GM21390 (cell line): ENCODE data around the gene PRDM4.
"Not testable (repeated sequence)": the region's sequence is repeated elsewhere in the genome, so short reads cannot be mapped to it uniquely, and the experiment has no call there.

Source experiments
- ATAC-seq: cut with Tn5 transposase; IDR thresholded peaks from one replicate; pipeline ENCODE4 v1.9.1; 2021; ENCODE audit not compliant: unreplicated experiment

The PRDM4 gene

GRCh38 chr12:107702106-107702505 is 58.8 kb downstream of the PRDM4 start:
- peak; percentile 69 for ATAC-seq

- not testable (repeated sequence) for ATAC-seq
These were observed 65.2 kb downstream of the PRDM4 start for GRCh38 chr12:107695772-107696171.

DNA sequence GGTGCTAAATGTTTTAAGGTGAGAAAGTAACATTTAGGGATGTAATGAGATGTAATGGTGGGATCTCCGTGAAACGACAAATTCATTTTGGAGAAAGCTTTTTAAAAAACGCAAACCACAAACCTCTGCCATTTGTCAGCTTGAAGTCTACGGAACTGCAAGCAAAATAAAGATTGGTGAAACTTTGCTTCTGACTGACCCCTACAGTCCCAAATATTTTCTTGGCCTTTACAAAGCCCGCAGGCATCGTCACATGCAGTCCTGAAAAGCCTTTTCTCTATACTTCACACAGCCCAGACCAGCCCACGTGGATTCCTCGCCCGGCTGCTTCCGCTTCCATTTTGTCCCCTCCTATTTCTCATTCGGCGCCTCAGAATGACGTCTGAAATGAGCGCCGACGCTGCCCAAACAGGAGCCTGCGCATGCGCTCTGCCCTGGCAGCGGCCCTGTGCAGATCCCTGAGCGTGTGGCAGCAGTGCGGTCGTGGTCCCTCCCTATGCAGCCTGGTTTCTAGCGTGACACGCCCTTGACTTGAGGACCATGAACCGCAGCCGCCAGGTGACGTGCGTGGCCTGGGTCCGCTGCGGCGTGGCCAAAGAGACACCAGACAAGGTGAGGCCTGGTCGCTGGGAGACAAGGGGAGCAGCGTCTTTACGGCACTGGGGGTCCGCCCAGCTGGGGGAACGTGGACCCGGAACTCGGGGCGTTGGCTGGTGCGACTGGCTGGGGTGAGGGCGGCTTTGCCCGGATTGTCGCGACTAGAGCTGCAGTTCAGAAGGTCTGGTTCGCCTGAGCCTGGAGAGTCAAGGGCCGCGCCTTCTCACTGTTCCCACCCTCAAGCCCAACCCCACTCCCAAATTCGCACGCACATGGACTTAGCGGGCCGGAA is 75.3 kb downstream of the PRDM4 start, which contains the start of gene PWP1:
Gene PWP1, plus strand, starts transcription at position 440 of the 889 bp plus-strand sequence. Its CDS starts 101 bp downstream, at position 541.
- ATAC-seq: peak; percentile 91

- ATAC-seq: no peak
These were observed 76.0 kb downstream of the PRDM4 start for GRCh38 chr12:107684990-107685359.

- ATAC-seq: no peak
These were observed 76.7 kb downstream of the PRDM4 start for GRCh38 chr12:107684029-107684795.
